HG02642 (cell line): ENCODE results near the gene OLFM2.
"Not testable (repeated sequence)": the region's sequence is repeated elsewhere in the genome, so short reads cannot be mapped to it uniquely, and the experiment has no call there.

Experiments
- ATAC-seq: cut with Tn5 transposase; IDR thresholded peaks from one replicate; pipeline ENCODE4 v1.9.1; 2021; ENCODE audit warnings: mild to moderate bottlenecking; ENCODE audit not compliant: unreplicated experiment, poor library complexity

Gene OLFM2

DNA sequence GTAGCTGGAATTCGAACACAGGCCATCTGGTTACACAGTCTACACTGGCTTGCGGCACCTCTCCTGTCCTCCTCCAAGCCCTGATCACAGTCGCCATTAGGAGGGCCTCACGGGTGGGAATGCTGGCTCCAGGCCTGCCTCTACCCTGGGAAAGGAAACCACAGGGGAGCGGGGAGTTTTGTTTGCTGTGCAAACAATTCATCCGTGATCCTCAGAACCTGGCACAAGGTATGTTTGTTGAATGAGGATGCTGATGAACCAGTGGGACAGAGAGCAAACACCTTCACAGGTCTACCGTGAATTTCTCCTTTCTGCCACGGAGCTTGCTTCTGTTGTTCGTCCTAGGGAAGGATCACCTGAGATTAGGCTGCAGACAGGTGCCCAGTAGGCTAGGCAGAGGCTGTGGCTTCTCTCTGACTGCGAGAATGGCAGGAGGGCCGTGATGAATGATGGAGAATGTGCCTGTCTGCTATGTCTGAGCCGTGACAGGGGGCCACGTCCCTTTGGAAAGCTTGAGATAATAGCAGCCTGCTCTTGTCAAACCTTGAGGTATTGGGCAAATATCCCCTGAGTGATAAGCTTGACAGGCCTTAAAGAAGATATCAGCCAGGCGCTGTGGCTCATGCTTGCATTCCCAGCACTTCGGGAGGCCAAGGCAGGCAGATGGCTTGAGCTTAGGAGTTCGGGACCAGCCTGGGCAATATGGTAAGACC, 64.5 kb downstream of the OLFM2 start:
- ATAC-seq, result no peak

- no peak for ATAC-seq
Observed at GRCh38 chr19:9868983-9869617, 67.2 kb downstream of the OLFM2 start.

DNA sequence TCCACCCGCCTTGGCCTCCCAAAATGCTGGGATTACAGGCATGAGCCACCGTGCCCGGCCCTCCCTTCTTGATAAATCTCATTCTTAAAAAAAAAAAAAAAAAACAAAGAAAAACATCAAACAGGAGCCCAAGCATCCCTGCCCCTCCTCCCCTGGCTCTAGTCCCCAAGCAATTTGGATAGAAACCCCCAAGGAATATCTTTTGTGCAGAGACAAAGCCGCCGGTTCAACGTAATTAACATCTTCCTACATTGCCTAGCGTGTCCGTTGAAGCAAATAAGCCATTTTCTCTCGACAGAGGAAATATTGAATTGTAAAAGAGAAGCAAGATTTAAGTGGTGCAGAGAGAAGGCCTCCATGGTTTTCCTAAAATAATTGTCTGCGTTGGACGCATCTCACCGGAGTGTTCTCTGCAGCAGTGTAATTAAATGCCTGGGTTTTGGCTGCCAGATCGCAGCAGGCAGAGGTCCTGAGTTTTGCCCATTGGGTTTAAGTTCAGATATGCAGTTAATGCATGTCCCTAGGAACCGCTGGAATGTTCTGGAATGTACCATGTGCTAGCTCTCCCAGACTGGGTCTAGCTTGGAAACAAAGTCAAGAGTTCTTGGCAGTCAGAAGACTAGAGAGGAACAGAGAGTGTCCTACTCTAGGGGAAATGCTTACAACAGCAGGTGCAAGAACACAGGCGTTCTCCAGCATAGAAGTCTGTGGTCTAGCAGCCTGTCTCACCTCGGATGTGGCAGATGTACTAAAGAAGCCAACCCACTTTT, 70.4 kb downstream of the OLFM2 start:
- no peak for ATAC-seq

- ATAC-seq, result no peak
Observed at GRCh38 chr19:9863759-9864158, 72.6 kb downstream of the OLFM2 start.

GRCh38 chr19:9862938-9863337, 73.4 kb downstream of the OLFM2 start:
- ATAC-seq, result no peak

GRCh38 chr19:9861503-9861902, 74.8 kb downstream of the OLFM2 start:
- ATAC-seq, result no peak

GRCh38 chr19:9860407-9860806, 75.9 kb downstream of the OLFM2 start:
- no peak for ATAC-seq

GRCh38 chr19:9858766-9859165, 77.5 kb downstream of the OLFM2 start:
- no peak for ATAC-seq

DNA sequence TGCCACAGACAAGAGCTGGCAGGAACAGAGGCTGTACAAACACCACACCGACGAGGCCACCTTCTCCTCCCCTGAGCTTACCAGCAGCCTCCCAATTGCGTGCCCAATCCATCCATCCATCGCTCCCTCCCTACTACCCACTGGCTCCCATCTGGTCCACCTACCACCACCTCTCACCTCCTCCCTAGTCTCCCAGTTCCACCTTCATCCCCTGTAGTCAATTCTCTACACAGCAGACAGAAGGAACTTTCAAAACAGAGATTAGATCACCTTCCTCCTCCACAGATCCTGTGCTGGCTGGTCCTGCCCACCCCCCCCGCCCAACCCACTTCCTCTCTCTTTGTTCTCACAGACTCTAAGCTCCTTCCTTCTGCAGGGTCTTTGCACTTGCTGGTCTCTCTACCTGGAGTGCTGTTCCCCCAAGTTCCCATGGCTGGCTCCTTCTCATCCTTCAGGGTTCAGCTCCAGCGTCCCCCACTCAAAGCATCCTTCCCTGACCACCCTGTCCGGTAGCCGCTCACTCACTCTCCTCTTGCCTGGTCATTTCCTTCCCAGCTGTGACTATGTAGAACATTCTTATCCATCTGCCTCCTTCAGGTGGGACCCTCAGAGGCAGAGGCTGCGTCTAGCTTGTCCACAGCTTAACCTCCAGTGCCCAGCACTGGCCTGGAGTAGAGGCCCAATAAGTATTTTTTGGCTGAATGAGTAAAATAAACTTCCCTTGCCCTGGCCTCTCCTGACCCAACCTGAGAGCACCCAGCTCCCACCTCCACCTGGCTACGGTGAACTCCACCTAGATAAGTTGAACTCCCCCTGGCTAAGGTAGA, 78.2 kb downstream of the OLFM2 start:
- ATAC-seq, result no peak

- ATAC-seq, result no peak
Observed at GRCh38 chr19:9857076-9857721, 79.1 kb downstream of the OLFM2 start.

- no peak for ATAC-seq
Observed at GRCh38 chr19:9856609-9857008, 79.7 kb downstream of the OLFM2 start.

DNA sequence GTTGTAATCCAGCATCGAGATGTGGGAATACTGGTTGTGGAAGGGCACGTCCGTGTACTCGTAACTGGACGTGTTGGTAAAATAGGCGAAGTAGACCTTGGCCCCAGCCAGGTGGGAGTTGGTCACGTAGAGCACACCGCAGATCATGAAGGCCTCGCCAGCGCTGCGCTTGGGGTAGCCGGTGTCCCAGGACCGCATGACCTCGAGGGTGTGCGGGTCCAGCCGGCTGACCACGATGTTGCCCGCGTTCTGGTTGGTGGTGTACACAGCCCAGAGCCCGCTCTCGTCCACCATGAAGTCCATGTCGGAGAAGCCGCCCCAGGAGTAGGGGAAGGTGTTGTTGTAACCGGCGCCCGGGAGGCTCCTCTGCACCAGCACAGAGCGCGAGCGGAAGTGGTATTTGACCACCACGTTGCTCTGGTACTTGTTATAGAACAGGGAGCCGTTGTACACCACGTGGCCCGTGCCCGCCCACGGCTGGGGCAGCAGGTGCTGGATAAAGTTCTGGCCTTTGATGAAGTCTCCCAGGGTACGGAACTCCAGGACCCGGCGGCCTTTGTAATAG, 82.0 kb downstream of the OLFM2 start:
- no peak for ATAC-seq

DNA sequence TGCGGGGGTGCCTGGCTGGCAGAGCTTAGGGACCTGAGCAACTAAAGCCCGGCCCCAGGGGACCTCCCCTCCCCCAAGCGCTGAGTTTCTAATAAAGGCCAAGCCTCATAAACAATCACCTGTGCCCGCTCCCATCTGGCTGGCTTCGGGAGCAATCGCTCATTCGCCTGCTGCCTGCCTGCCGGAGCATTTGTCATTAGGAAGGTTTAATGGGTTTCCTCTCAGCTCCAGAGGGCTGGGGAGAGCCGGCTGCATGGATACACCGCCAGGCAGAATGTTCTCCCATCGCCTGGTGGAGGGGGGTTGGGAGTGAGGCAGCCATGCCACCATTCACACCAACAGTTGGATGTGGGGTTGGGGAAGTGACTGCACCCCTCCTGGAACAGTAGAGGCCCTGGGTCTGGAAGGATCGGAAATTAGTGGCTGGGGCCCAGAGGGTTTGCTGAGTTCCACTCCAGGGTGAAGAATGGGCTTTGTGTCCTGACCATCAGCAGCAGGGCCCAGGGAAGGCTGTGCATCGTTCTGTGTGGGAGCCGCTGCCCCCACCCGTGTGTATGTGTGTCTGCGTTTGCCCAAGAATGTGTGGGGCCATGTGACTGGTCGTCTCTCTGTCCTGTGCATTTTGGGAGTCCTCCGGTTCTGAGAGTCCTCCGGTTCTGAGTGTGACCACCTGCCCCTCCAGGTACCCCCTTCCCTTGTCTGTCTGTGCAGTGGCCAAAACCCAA, 85.9 kb downstream of the OLFM2 start:
- no peak for ATAC-seq

DNA sequence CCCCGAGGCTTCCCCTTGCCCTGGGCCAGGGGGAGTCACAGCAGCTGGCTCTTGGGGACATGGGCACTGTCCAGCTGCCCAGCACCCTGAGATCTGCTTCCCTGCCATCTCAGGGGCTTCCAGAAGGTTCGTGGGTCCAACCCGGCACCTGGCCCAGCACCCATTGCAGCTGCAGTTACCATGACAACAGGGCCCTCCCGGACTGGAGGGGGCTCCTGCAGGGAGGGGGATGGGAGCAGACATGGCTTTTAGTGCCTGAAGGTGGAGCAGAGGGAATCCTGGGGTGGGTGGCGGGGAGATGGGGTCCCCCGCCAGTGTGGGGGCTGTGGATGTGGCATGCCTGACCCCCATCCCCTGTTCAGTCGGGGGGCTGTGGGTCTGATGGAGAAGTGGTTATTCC, 86.5 kb downstream of the OLFM2 start:
- ATAC-seq, result no peak

- no peak for ATAC-seq
Observed at GRCh38 chr19:9848762-9849161, 87.6 kb downstream of the OLFM2 start.

GRCh38 chr19:9848060-9848459, 88.3 kb downstream of the OLFM2 start:
- ATAC-seq, result no peak

DNA sequence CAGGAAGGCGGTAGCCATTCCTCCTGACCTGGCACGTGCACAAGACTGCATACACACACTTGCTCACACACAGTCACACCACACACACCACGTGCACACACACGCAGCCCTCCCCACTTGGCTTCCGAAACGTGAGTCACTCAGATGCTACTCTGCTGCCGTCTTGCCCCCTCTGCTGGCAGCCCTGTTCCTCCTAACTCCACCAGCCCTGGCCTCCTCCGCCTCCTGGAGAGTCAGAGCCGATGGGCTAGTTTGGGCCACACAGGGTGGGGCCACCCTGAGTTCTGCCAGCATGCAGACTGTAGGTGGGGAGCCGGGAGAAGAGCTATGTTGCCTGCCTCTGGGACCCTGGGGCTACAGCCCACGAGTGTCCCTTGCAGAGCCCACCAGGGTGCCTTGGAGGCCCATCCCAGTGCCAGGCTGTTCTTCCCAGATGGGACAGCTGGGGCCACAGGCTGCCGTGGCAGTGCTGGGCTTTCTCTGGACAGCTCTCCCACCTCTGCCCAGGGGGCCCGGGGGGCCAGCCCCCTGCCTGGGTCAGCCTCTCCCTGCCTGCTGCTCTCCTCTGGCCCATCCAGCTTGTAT, 89.1 kb downstream of the OLFM2 start:
- ATAC-seq, result no peak

DNA sequence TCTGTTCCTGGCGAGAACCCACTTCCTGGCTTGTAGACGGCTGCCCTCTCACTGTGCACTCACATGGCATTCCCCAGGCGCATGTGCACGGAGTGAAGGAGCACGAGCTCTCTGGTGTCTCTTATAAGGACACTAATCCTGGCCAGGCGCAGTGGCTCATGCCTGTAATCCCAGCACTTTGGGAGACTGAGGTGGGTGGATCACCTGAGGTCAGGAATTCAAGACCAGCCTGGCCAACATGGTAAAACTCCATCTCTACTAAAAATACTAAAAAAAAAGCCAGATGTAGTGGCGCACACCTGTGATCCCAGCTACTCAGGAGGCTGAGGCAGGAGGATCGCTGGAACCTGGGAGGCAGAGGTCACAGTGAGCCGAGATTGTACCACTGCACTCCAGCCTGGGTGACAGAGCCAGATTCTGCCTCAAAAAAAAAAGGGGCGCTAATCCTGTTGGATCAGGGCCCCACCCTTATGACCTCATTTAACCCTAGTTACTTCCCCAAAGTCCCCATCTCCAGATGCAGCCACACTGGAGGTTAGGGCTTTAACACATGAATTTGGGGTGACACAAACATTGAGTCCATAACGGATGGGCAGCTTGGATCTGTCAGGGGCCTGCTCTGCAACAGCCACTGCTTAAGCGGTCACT, 92.6 kb downstream of the OLFM2 start:
- not testable (repeated sequence) for ATAC-seq
